GM18858 (cell line): Measurements from ENCODE around the gene TAF3.
"Not testable (repeated sequence)": the region's sequence is repeated elsewhere in the genome, so short reads cannot be mapped to it uniquely, and the experiment has no call there.

ENCODE experiments used
- ATAC-seq: cut with Tn5 transposase; IDR thresholded peaks from one replicate; pipeline ENCODE4 v1.9.1; 2021; ENCODE audit not compliant: unreplicated experiment

Gene TAF3, protein sequence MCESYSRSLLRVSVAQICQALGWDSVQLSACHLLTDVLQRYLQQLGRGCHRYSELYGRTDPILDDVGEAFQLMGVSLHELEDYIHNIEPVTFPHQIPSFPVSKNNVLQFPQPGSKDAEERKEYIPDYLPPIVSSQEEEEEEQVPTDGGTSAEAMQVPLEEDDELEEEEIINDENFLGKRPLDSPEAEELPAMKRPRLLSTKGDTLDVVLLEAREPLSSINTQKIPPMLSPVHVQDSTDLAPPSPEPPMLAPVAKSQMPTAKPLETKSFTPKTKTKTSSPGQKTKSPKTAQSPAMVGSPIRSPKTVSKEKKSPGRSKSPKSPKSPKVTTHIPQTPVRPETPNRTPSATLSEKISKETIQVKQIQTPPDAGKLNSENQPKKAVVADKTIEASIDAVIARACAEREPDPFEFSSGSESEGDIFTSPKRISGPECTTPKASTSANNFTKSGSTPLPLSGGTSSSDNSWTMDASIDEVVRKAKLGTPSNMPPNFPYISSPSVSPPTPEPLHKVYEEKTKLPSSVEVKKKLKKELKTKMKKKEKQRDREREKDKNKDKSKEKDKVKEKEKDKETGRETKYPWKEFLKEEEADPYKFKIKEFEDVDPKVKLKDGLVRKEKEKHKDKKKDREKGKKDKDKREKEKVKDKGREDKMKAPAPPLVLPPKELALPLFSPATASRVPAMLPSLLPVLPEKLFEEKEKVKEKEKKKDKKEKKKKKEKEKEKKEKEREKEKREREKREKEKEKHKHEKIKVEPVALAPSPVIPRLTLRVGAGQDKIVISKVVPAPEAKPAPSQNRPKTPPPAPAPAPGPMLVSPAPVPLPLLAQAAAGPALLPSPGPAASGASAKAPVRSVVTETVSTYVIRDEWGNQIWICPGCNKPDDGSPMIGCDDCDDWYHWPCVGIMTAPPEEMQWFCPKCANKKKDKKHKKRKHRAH

GRCh38 chr10:7818295-7819120 is at the start of gene TAF3:
TSS of gene TAF3 (plus strand) at chr10:7818505. CDS start at chr10:7818710, 205 bp downstream.
- peak; percentile 76 for ATAC-seq

- ATAC-seq = no peak
Measured at GRCh38 chr10:7773845-7774801, 44.2 kb upstream of the TAF3 start.

DNA sequence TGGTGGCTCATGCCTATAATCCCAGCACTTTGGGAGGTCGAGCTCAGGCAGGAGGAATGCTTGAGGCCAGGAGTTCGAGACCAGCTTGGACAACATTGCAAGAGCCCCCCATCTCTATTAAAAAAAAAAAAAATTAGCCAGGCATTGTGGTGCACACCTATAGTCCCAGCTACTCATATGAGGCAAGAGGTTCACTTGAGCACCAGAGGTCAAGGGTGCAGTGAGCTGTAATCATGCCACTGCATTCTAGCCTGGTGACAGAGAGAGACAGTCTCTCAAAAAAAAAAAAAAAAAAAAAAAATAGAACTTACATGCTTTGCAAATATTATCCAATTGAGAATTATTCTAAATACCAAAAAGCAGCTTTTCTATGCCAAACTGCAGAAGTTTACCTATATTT is 41.5 kb upstream of the TAF3 start:
- no peak for ATAC-seq

- ATAC-seq = not testable (repeated sequence)
Measured at GRCh38 chr10:7782194-7782593, 36.1 kb upstream of the TAF3 start.

DNA sequence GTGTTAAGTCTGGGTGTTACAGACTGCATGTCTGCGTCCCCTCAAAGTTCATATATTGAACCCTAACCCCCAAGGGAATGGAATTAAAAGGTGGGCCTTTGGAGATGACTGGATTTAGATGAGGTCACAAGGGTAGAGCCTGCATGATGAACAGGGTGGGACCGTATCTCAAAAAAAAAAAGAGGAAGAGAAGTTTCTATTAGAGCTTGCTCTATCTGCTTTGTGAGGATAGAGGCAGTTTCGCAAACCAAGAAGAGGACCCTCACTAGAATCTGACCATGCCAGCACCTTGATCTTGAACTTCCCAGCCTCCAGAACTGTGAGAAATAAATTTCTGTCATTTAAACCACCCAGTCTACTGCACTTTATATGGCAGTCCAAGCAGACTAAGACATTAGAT is 31.9 kb upstream of the TAF3 start:
- ATAC-seq = no peak

DNA sequence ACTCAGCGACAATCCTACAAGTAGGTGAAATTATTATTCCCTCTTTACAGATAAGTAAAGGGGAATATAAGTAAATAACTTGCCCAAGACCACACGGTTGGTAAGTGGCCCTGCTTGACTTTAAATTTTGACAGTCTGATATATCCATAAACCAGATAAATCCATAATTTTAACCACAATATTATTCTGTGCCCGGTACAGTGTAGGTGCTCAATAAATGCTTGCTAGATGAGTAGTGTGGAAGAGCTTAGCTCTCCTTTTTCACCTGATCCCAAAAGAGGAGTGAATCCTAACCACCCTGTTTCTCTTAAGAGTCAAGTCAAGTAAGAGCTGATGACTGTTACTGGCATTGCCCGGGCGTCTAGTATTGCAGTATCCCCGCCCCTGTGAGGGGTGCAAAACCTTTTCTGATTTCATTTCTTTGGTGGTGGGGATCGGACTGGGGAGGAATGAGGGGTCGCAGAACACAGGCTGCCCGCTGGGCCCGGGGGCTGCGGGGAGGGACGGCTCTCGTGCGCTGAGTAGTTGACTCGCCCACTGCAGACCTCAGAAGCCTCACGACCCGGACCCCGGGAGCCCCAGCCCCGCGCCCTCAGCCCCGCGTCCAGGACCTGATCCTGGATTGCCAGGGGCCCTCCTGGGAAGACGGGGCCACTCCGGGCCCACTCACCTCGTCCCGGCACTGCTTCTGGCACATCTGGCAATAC is 31.0 kb upstream of the TAF3 start:
- ATAC-seq = no peak

- peak; percentile 89 for ATAC-seq
Measured at GRCh38 chr10:7787857-7788638, 30.3 kb upstream of the TAF3 start, which contains the start of the genes ATP5F1C and KIN. TSS of gene ATP5F1C (plus strand) at chr10:7788177. CDS start at chr10:7788208, 31 bp downstream. TSS of gene KIN (minus strand) at chr10:7787993. CDS start at chr10:7787933, 60 bp downstream.

DNA sequence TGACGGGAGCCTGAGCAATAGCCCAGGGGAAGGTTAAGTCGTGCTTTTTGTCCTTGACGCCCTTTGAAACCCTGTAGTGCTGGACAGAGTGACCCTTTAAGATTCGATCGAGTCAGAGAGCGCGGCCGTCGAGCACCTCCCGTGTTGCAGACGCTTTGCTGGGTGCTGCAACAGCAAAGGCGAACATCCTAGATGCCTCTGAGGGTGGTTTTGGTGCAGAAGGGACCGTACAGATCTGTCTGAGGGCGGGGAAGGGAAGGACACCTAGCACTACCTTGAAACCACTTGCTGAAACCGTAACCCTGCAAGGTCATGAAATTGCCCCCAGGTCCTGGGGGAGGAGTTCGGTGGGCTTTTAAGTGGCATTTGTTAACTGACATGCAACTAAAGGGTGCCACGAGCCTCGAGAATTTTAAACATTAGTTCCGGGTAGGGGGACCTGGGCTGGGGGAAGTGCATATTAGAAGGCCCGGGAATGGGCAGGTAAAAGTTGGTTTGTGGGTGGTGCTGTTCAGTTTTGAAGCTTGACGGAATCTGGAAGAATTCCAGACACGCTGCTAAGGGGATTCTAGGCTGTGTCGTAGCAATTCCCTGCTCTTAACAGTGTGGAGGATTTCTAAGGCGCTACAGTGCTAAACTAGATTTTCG is 29.5 kb upstream of the TAF3 start:
- peak; percentile 7 for ATAC-seq

DNA sequence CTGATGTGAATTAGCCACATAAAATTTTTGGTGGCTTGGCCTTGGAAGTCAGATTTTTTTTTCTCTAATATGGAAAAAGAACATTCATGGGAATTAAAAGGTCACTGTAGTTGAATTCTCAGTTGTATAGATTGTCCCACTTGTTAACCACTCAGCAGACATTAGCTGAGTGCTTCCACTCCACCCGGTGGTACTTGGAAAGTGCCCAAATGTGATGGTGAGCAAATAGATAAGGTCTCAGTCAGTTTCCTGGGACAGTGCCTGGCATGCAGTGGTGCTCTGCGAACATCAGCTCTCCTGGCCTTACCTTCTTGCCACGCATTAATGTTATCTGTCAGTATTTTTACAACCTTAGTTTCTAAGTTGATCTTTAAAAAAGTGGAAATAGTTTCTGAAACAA is 28.9 kb upstream of the TAF3 start:
- no peak for ATAC-seq

DNA sequence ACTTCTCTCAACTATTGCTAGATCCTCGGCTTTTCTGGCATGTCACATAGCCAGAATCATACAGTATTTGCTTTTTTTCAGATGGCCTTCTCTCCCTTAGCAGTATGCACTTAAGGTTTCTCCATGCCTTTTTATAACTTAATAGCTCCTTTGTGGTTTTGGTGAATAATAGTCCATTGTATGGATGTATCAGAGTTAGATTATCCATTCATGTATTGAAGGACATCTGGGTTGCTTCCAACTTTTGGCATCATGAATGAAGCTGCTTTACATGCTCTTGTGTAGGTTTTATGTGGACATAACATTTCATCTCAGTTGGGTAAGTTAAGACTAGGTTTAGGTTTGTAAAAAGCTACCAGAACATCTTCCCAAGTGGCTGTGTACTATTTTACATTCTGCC is 25.8 kb upstream of the TAF3 start:
- no peak for ATAC-seq

DNA sequence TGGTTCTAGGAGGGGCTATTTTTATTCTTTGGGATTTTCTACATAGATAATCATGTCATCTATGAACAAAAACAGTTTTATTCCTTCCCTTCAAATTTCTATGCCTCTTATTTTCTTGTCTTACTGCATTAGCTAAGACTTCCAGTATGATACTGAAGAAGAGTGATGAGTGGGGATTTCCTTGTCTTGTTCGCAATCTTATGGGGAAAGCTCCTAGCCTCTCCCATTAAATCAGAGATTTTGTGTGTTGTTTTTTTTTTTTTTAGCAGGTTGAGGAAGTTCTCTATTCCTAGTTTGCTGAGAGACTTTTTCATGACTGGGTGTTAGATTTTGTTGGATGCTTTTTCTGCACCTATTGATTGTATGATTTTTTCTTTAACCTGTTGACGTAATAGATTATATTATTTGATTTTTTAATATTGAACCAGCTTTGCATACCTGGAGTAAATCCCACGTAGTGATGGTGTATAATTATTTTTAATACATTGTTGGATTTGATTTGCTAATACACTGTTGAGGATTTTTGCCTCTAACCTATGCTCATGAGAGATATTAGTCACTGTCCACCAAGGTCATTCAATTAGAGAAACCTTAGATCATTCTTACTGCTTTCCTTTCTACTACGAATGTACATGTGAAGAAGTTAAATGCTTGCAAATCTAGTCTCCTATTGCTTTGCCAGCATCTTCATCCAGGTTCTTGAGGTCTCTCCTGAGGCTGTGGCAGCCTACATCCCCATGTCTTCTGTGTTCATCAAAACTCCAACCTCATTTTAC is 23.9 kb upstream of the TAF3 start:
- ATAC-seq = no peak

DNA sequence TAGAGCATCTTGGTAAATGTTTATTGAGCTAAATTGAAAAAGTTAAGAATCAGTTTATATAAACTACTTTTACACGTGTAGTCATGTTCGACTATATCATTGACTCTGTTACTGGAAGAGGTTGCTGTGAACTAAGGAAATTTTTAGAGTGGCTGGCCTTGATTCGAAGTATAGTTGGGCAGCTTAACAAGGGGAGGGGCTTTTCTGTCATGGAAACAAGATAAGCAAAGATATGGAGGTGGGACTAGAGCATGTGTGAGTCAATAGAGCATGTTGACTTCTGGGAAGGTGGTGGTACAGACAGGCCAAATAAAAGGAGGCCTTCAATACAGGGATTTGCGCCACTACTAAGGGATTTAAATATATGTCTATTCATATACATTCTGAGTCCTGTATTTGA is 22.7 kb upstream of the TAF3 start:
- no peak for ATAC-seq

DNA sequence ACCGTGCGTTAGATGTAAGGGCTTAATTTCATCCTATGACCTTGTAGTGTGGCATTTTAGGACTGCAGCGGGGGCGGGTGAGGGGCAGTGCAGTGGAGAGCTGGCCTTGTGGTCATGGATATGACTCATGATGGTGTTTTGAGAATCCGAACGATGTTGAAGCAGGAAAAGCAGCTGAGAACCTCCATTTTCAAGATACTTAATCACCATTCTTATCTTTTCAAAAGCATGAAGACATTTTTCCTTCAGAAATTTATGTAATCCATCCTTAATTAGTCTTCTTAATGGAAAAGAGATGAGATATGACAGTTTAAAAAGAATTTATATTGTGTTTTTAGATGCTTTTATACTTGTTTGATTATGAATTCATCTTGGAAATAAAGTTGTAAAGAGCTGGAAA is 20.7 kb upstream of the TAF3 start:
- no peak for ATAC-seq

- ATAC-seq = no peak
Measured at GRCh38 chr10:7802606-7803005, 15.7 kb upstream of the TAF3 start.

DNA sequence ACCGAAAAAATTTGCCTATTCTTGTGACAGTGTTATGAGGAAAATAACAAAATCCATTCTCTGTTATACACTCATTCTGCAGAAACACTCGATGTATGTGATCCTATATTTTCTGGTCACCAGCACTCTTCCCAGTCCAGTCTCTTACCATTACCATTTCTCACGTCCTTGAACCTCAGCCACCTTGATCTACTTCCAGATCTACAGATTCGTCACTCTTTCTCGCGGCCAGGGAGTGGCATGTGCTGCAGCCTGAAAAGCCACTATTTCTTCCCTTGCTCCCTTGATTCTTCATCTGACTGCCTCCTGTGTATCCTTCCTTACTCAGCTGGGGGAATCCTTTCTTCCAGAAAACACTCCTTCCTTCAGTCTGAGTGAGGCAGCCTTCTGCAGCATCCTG is 14.1 kb upstream of the TAF3 start:
- ATAC-seq = no peak

DNA sequence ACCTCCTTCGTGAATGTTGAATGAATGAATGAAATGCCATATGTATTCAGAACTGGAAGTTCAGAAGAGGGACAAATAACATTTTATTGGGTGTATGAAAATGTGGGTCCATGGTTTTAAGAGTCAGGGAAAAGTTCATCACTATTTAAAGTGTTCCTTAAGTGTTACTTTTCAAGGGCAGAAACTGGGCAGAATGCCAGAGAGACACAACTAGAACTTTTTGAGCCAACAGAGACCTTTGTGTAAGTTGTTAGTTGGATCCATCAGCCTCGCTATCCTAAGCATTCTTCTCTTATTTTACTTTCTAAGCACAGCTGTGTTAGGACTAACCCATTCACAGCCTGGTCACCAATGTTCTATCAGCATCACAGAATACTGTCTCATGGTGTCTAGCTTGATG is 13.6 kb upstream of the TAF3 start:
- ATAC-seq = no peak

DNA sequence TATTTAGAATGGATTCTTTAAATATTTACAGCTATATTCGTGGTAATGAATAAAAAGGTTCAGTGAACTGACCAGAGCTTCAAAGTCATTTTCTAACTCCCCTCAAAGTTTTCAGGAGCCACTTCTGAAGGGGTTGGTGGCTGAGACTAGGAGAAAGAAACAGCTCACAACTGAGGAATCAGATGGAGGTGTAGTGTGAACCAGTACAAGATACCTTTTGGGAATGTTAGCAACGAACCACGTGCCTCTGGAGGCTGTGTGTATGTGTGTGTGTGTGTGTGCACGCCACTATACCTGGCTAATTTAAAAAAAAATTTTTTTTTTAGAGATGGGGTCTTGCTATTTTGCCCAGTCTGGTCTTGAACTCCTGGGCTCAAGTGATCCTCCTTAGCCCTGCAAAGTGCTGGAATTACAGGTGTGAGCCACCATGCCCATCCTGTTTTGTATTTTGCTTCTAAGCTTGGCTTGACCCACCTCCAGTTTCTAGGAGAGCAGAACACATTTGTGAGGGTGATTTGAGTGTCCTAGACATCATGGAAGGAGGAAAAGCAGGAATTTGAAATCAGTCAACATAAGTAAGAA is 9.5 kb upstream of the TAF3 start:
- no peak for ATAC-seq
